HEK293 (cell line): ENCODE measurements around the gene RABGEF1.
A peak's percentile ranks its signal among the peaks of the same experiment; 100 is the strongest.
"Not testable (repeated sequence)": the region's sequence is repeated elsewhere in the genome, so short reads cannot be mapped to it uniquely, and the experiment has no call there.

Source experiments
- CTCF ChIA-PET: fragments of 350-600 bp; formaldehyde crosslinking; extraction: SDS; loops from one replicate; lab custom pipeline; 2021; ENCODE audit warnings: antibody characterized with exemption; lab: Yijun Ruan, JAX
- POLR2A ChIA-PET: fragments of 300-600 bp; formaldehyde crosslinking; extraction: SDS; loops from one replicate; lab custom pipeline; 2020; ENCODE audit warnings: antibody characterized with exemption, inconsistent platforms; lab: Yijun Ruan, JAX
- H3K27ac ChIP-seq: fragments of 200-500 bp; sonication (Bioruptor generic); 2 replicates; pipeline ENCODE4 v1.5.1; 2014; ENCODE audit warnings: low read depth, low read length, control low read depth, inconsistent platforms; ENCODE audit errors: extremely low read depth
- H3K36me3 ChIP-seq, 2 experiments: fragments of 200-500 bp in 1 of 2; sonication (Bioruptor generic) in 1 of 2; 1 replicate in 1 of 2; 2 replicates in 1 of 2; pipeline ENCODE4 v1.5.1; 2014 to 2017; ENCODE audit warnings: inconsistent platforms in 2 of 2, low read length in 2 of 2; ENCODE audit not compliant: control insufficient read depth in 2 of 2, insufficient read depth in 1 of 2
- H3K4me1 ChIP-seq: fragments of 200-500 bp; sonication (Bioruptor generic); 2 replicates; pipeline ENCODE4 v1.5.1; 2014; ENCODE audit warnings: mild to moderate bottlenecking, low read length, inconsistent platforms; ENCODE audit not compliant: control insufficient read depth, insufficient read depth
- H3K4me3 ChIP-seq: 2 replicates; pipeline ENCODE4 v1.5.1; 2011; ENCODE audit warnings: low read depth, mild to moderate bottlenecking, control low read depth, low read length, moderate library complexity
- H3K9me3 ChIP-seq: fragments of 200-500 bp; sonication (Bioruptor generic); 2 replicates; pipeline ENCODE4 v1.5.1; 2014; ENCODE audit warnings: low read depth, low read length, inconsistent platforms; ENCODE audit not compliant: control insufficient read depth, insufficient read depth
- CTCF ChIP-seq: fragments of 450-650 bp; formaldehyde crosslinking; IDR thresholded peaks from 2 replicates; pipeline ENCODE4 v1.5.1; 2016; ENCODE audit warnings: missing biosample characterization, missing genetic modification characterization
- EGR2 ChIP-seq: fragments of 450-650 bp; formaldehyde crosslinking; IDR thresholded peaks from 2 replicates; pipeline ENCODE4 v1.5.1; 2016; ENCODE audit warnings: low read depth, missing biosample characterization, missing genetic modification characterization
- GLIS2 ChIP-seq: fragments of 450-650 bp; formaldehyde crosslinking; IDR thresholded peaks from 2 replicates; pipeline ENCODE4 v1.5.1; 2016; ENCODE audit warnings: missing biosample characterization, missing genetic modification characterization
- HOXC10 ChIP-seq: sonication (generic); formaldehyde crosslinking; IDR thresholded peaks from 2 replicates; pipeline ENCODE4 v1.8.1; 2023; ENCODE audit warnings: mild to moderate bottlenecking, missing genetic modification reagents
- IKZF3 ChIP-seq: fragments of 450-650 bp; IDR thresholded peaks from 2 replicates; pipeline ENCODE4 v1.5.0; 2018; ENCODE audit warnings: missing biosample characterization, mild to moderate bottlenecking, missing genetic modification characterization, moderate library complexity
- MYNN ChIP-seq: fragments of 450-650 bp; formaldehyde crosslinking; IDR thresholded peaks from 2 replicates; pipeline ENCODE4 v1.5.1; 2016; ENCODE audit warnings: missing biosample characterization, missing genetic modification characterization, borderline replicate concordance
- SP2 ChIP-seq: fragments of 450-650 bp; formaldehyde crosslinking; IDR thresholded peaks from 2 replicates; pipeline ENCODE4 v1.5.1; 2016; ENCODE audit warnings: missing biosample characterization, missing genetic modification characterization
- ZBTB48 ChIP-seq: fragments of 450-650 bp; formaldehyde crosslinking; IDR thresholded peaks from 2 replicates; pipeline ENCODE4 v1.5.1; 2016; ENCODE audit warnings: missing biosample characterization, missing genetic modification characterization
- ZNF112 ChIP-seq: fragments of 450-650 bp; formaldehyde crosslinking; IDR thresholded peaks from 2 replicates; pipeline ENCODE4 v1.5.0; 2017; ENCODE audit warnings: missing biosample characterization, missing genetic modification characterization
- ZNF121 ChIP-seq: fragments of 450-650 bp; formaldehyde crosslinking; IDR thresholded peaks from 2 replicates; pipeline ENCODE4 v1.5.1; 2016; ENCODE audit warnings: missing biosample characterization, missing genetic modification characterization
- ZNF23 ChIP-seq: fragments of 450-650 bp; formaldehyde crosslinking; IDR thresholded peaks from 2 replicates; pipeline ENCODE4 v1.5.1; 2016; ENCODE audit warnings: missing biosample characterization, missing genetic modification characterization, borderline replicate concordance
- ZNF335 ChIP-seq: fragments of 450-650 bp; formaldehyde crosslinking; conservative IDR thresholded peaks from 2 replicates; pipeline ENCODE4 v1.5.1; 2016; ENCODE audit warnings: missing biosample characterization, missing genetic modification characterization
- ZNF398 ChIP-seq: fragments of 450-650 bp; formaldehyde crosslinking; IDR thresholded peaks from 2 replicates; pipeline ENCODE4 v1.5.1; 2017; ENCODE audit warnings: missing biosample characterization, missing genetic modification characterization
- ZNF473 ChIP-seq: fragments of 450-650 bp; formaldehyde crosslinking; IDR thresholded peaks from 2 replicates; pipeline ENCODE4 v1.5.1; 2017; ENCODE audit warnings: missing biosample characterization, missing genetic modification characterization
- ZNF600 ChIP-seq: fragments of 450-650 bp; formaldehyde crosslinking; IDR thresholded peaks from 2 replicates; pipeline ENCODE4 v1.5.1; 2016; ENCODE audit warnings: missing biosample characterization, missing genetic modification characterization
- ZNF629 ChIP-seq: fragments of 450-650 bp; formaldehyde crosslinking; IDR thresholded peaks from 2 replicates; pipeline ENCODE4 v1.5.1; 2017; ENCODE audit warnings: missing biosample characterization, missing genetic modification characterization
- ZNF777 ChIP-seq: fragments of 450-650 bp; formaldehyde crosslinking; IDR thresholded peaks from 2 replicates; pipeline ENCODE4 v1.5.1; 2017; ENCODE audit warnings: missing biosample characterization, missing genetic modification characterization, borderline replicate concordance
- ZNF785 ChIP-seq: fragments of 450-650 bp; formaldehyde crosslinking; IDR thresholded peaks from 2 replicates; pipeline ENCODE4 v1.5.1; 2016; ENCODE audit warnings: missing biosample characterization, missing genetic modification characterization
- TF ChIP-seq, protein P1 (sequence below): fragments of 450-650 bp; formaldehyde crosslinking; optimal IDR thresholded peaks from 2 replicates; pipeline ENCODE3; 2016; ENCODE audit warnings: missing biosample characterization, mild to moderate bottlenecking, missing genetic modification characterization
- TF ChIP-seq, protein P2 (sequence below): fragments of 450-650 bp; formaldehyde crosslinking; IDR thresholded peaks from 2 replicates; pipeline ENCODE4 v1.5.1; 2016; ENCODE audit warnings: missing biosample characterization, missing genetic modification characterization

Gene RABGEF1

GRCh38 chr7:66740980-66741709 lies 612 bp downstream of the RABGEF1 start:
- peak overlapping the region; percentile 97 for H3K4me3 ChIP-seq
- peak overlapping the region; percentile 84 for H3K27ac ChIP-seq
- POLR2A ChIA-PET: interaction anchor here (0.8 to 2.9 kb wide), 15 partner anchors 9 to 254 kb away, joined by 3 to 12 read pairs (median 5); partner anchors contain the start of genes KCTD7 and SBDS
- H3K4me1 ChIP-seq, CTCF ChIA-PET, H3K36me3 ChIP-seq: not testable (repeated sequence)
- TF ChIP-seq, protein P1, sequence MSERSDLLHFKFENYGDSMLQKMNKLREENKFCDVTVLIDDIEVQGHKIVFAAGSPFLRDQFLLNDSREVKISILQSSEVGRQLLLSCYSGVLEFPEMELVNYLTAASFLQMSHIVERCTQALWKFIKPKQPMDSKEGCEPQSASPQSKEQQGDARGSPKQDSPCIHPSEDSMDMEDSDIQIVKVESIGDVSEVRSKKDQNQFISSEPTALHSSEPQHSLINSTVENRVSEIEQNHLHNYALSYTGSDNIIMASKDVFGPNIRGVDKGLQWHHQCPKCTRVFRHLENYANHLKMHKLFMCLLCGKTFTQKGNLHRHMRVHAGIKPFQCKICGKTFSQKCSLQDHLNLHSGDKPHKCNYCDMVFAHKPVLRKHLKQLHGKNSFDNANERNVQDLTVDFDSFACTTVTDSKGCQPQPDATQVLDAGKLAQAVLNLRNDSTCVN: peak; percentile 21
- TF ChIP-seq ZNF335 (peak; percentile 13; the same call in 1 of the 2 replicates), ZNF777 (tag by site-specific recombination) (peak; percentile 81; the same call in 1 of the 2 replicates), EGR2 (tag by site-specific recombination) (0 out of 2 replicates have a peak, but pooled peaks have one; percentile 18), ZBTB48 (tag by site-specific recombination) (peak; percentile 58; the same call in 1 of the 2 replicates), GLIS2 (tag by site-specific recombination) (peak; percentile 66), IKZF3 (tag by site-specific recombination) (0 out of 2 replicates have a peak, but pooled peaks have one; percentile 5), CTCF (tag by site-specific recombination) (peak; percentile 53), ZNF600 (tag by site-specific recombination) (peak; percentile 83; the same call in 1 of the 2 replicates), SP2 (tag by site-specific recombination) (peak; percentile 71), ZNF398 (0 out of 2 replicates have a peak, but pooled peaks have one; percentile 27)
- TF ChIP-seq, protein P2, sequence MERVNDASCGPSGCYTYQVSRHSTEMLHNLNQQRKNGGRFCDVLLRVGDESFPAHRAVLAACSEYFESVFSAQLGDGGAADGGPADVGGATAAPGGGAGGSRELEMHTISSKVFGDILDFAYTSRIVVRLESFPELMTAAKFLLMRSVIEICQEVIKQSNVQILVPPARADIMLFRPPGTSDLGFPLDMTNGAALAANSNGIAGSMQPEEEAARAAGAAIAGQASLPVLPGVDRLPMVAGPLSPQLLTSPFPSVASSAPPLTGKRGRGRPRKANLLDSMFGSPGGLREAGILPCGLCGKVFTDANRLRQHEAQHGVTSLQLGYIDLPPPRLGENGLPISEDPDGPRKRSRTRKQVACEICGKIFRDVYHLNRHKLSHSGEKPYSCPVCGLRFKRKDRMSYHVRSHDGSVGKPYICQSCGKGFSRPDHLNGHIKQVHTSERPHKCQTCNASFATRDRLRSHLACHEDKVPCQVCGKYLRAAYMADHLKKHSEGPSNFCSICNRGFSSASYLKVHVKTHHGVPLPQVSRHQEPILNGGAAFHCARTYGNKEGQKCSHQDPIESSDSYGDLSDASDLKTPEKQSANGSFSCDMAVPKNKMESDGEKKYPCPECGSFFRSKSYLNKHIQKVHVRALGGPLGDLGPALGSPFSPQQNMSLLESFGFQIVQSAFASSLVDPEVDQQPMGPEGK (tag by site-specific recombination): peak; percentile 42
- TF ChIP-seq, all 188 proteins: peak for 12; not testable (repeated sequence) for 176
- H3K9me3 ChIP-seq: not testable (repeated sequence)

DNA sequence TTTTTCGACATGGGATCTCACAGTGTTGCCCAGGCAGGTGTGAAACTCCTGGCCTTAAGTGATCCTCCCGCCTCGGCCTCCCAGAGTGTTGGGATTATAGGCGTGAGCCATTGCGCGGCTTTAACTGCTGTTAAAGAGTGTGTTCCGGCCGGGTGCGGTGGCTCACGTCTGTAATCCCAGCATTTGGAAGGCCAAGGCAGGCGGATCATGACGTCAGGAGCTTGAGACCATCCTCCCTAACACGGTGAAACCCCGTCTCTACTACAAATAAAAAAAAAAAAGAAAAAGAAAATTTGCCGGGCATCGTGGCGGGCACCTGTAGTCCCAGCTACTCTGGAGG lies 1.1 kb downstream of the RABGEF1 start:
- H3K36me3 ChIP-seq: peaks cover 3 to 6% of the 10 kb centered on the region in 2 experiments; a peak in 2 of 3 replicates
- POLR2A ChIA-PET: interaction anchor here (0.7 to 1.5 kb wide), 2 partner anchors 59 to 170 kb away, joined by 4 read pairs; no protein-coding TSS in a partner anchor
- H3K9me3 ChIP-seq: no peaks in the 10 kb centered on the region
- H3K4me3 ChIP-seq: peak overlapping the region; percentile 97
- CTCF ChIA-PET: no interaction called here
- H3K27ac ChIP-seq: no peak overlapping the region; the same call in 1 of the 2 replicates
- no peaks in the 10 kb centered on the region for H3K4me1 ChIP-seq
- TF ChIP-seq ZNF112 (no peak), MYNN (no peak), ZNF629 (tag by site-specific recombination) (no peak), ZNF335 (peak; percentile 43; the same call in 1 of the 2 replicates), HOXC10 (no peak), ZNF473 (tag by site-specific recombination) (no peak), ZNF121 (tag by site-specific recombination) (peak; percentile 92), ZNF23 (no peak), ZNF785 (tag by site-specific recombination) (no peak)
- TF ChIP-seq, all 188 proteins: peak for 2

- H3K4me1 ChIP-seq, H3K36me3 ChIP-seq, H3K4me3 ChIP-seq, CTCF ChIA-PET, H3K27ac ChIP-seq, H3K9me3 ChIP-seq: not testable (repeated sequence)
- POLR2A ChIA-PET: interaction anchor here (0.7 kb wide), 1 partner anchor 171 kb away, joined by 4 read pairs; no protein-coding TSS in a partner anchor
Observed at GRCh38 chr7:66742298-66742697, 1.8 kb downstream of the RABGEF1 start.
